Measurements from ENCODE around the gene ZBTB7C.

ZBTB7C gene

DNA sequence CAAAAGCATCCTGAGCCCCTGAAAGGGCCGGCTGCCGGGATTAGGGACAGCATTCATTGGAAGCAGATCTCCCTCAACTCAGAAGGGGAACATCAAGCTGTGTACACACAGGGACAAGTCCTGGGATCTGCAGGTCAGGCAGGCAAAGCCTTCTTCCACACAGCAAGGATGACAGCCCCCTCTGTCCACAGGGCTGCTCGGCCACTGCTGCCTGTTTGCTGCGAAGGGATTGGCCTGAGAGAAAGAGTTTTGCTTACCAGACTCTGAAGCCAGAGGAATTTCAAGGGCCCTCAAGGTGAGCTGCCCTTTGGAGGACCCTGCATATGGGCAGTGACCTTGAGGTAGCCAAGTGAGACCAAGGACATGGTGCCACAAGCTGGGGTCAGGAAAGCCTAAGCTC lies 11.1 kb downstream of the ZBTB7C start:
- TF ChIP-seq, protein P1, sequence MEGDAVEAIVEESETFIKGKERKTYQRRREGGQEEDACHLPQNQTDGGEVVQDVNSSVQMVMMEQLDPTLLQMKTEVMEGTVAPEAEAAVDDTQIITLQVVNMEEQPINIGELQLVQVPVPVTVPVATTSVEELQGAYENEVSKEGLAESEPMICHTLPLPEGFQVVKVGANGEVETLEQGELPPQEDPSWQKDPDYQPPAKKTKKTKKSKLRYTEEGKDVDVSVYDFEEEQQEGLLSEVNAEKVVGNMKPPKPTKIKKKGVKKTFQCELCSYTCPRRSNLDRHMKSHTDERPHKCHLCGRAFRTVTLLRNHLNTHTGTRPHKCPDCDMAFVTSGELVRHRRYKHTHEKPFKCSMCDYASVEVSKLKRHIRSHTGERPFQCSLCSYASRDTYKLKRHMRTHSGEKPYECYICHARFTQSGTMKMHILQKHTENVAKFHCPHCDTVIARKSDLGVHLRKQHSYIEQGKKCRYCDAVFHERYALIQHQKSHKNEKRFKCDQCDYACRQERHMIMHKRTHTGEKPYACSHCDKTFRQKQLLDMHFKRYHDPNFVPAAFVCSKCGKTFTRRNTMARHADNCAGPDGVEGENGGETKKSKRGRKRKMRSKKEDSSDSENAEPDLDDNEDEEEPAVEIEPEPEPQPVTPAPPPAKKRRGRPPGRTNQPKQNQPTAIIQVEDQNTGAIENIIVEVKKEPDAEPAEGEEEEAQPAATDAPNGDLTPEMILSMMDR (IDR thresholded peaks at IDR 0.05; ENCODE audit: borderline replicate concordance, control extremely low read depth, extremely low read depth, insufficient read depth, missing control alignments) = no peak
- no peak for DNase-seq (ENCODE audit: low spot score)
- in situ Hi-C loops (cut with MboI; ENCODE audit: low sequenced_read_pairs, unreplicated experiment) = no loop called here

DNA sequence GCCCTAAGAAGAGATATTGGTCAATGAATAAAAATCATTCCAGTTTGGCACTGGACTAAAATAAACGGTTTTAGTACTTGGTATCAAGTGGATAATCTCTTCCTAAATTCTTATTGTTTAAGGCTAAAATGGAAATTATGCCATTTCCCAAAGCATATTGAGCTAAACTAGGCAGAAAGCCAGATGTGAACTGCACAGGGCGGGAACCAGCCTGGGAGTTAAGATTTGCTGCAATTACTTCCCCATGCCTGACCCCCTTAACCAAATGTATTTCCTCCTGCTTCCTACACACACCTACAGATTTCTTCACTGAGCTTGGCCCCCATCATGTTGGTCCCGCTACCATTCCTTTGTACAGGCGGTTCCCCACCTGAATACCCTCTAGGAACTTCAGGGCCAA lies 12.2 kb downstream of the ZBTB7C start:
- in situ Hi-C loops (cut with MboI; ENCODE audit: low sequenced_read_pairs, unreplicated experiment) = no loop called here
- DNase-seq (ENCODE audit: low spot score) = no peak
- TF ChIP-seq, protein P1 (IDR thresholded peaks at IDR 0.05; ENCODE audit: borderline replicate concordance, control extremely low read depth, extremely low read depth, insufficient read depth, missing control alignments) = no peak

DNA sequence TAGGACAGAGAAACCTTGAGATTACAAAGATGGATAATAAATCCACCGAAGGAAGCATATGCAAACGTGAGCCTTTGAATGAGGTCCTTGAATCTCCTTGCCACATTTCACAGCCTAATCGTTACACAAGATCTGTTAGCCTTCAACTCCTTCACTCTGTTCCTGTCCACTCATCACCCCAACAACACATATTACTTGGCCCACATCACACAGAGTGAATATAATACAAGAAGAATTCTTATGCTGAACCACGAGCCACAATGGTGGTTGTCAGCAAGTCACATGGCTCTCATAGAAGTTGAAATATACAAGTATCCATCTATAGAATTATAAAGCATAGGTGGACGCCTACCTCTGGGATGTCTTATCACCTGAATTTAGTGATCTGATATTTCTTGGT lies 12.6 kb downstream of the ZBTB7C start:
- in situ Hi-C loops (cut with MboI; ENCODE audit: low sequenced_read_pairs, unreplicated experiment) = no loop called here
- DNase-seq (ENCODE audit: low spot score) = no peak
- TF ChIP-seq, protein P1 (IDR thresholded peaks at IDR 0.05; ENCODE audit: borderline replicate concordance, control extremely low read depth, extremely low read depth, insufficient read depth, missing control alignments) = no peak

DNA sequence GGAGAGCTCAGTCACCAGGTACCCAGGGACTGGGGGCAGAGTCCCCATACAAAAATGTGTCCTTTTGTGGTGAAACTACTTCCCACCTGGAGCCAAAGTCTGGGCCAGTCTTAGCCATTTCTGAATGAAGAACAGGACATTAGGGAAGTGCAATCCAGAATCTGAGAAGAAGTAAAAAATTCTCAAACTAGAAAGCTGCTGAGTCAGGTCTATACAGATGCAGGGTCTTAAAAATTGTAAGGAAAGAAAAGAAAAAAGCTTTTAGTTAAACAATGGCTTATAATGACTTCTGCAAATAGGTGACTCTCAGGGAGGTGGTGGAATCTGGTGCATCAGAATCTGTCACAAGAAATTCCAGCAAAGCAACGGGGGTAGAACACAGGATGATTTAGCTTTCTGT lies 13.5 kb downstream of the ZBTB7C start:
- TF ChIP-seq, protein P1 (IDR thresholded peaks at IDR 0.05; ENCODE audit: borderline replicate concordance, control extremely low read depth, extremely low read depth, insufficient read depth, missing control alignments) = no peak
- DNase-seq (ENCODE audit: low spot score) = no peak
- in situ Hi-C loops (cut with MboI; ENCODE audit: low sequenced_read_pairs, unreplicated experiment) = no loop called here

DNA sequence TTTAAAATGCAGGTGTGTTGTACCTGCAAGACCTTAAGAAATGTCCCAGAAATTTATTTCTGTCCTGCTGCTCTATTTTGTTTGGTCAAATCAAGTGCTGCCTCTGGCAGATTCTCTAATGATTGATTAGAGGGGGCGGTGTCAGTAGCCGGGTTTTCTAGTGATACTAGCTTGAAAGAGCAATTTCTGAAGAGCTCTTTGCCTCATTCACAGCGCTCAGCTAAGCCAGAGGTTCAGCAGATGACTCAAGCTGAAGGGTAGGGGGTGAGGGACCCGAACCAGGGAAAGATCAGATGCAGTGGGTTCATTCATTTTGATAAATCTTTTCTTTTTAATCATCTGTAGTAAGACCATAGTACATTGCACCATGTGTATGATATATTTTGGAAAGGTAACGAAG lies 15.0 kb downstream of the ZBTB7C start:
- in situ Hi-C loops (cut with MboI; ENCODE audit: low sequenced_read_pairs, unreplicated experiment) = no loop called here
- TF ChIP-seq, protein P1 (IDR thresholded peaks at IDR 0.05; ENCODE audit: borderline replicate concordance, control extremely low read depth, extremely low read depth, insufficient read depth, missing control alignments) = no peak
- no peak for DNase-seq (ENCODE audit: low spot score)

DNA sequence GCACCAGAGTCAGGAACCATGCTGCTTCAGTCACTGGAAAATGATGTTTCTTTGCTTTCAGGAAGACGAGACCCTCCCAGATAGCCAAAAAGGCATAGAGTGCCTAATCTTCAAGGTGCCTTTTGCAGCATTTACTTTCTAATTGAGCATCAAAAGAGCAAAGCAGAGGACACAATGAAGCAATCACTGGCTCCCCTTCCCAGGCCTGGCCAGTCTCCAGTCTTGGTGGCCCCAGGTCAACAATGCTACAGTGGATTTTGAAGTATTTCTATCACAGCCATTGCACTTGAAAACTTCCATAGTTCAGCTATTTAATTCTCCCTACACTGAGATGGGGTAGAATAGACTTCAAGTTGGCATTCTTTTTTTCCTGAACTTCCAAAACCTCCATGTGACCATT lies 15.4 kb downstream of the ZBTB7C start:
- TF ChIP-seq, protein P1 (IDR thresholded peaks at IDR 0.05; ENCODE audit: borderline replicate concordance, control extremely low read depth, extremely low read depth, insufficient read depth, missing control alignments) = no peak
- in situ Hi-C loops (cut with MboI; ENCODE audit: low sequenced_read_pairs, unreplicated experiment) = no loop called here
- DNase-seq (ENCODE audit: low spot score) = no peak

DNA sequence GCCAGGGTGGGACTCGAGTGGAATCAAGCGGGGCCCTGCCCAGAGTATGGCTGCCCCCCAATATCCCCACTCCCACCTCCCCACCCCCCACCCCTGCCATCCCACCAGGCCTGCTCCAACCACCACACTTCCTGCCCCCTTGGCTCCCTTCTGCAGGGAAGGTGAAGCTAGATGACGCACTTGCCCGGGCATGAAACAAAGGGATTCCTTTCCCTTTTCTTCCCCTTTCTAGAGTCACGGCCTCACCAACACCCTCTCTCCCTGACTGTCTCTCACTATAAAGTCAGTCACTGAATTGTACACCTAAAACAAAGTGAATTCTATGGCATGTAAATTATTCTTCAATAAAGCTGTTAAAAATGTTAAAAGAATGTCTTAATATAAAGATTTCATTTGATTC lies 16.0 kb downstream of the ZBTB7C start:
- in situ Hi-C loops (cut with MboI; ENCODE audit: low sequenced_read_pairs, unreplicated experiment) = no loop called here
- TF ChIP-seq, protein P1 (IDR thresholded peaks at IDR 0.05; ENCODE audit: borderline replicate concordance, control extremely low read depth, extremely low read depth, insufficient read depth, missing control alignments) = no peak
- no peak for DNase-seq (ENCODE audit: low spot score)
